Islet precursor cell (in vitro differentiated cells): ENCODE data around the gene LDB3.

Experiments
- DNase-seq: peaks from one replicate; pipeline ENCODE4 v3.0.0-alpha.2; 2018

LDB3 gene

DNA sequence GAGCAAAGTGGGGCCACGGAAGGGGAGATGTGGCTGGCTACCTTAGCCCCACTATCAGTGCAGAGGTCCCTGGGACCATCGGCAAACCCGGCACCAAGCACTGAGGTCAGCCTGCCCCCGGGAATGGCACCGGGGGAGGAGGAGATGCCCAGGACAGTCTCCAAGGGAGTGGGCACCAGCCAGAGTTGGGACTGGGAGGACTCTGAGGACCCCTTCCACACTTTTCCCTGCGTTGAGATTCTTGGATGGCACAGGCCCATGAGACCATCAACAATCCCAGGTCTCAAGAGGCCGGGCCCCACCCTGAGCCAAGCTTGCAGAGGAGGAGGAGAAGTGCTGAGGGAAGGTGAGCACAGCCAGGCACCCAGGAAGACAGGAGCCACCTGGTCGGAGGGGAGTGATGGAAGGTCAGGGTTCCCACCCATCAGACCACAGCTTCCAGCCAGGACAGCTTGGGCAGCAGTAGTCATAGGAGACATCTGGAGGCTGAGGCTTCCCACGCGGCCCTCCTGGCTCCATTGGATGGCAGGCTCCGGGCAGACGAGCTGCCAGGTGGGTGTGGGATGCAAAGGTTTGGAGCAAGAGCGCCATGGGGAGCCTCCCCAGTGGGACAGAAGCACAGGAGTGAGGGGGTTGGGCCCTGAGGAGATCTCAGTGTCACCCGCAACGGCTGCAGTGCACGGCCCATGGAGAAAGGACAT, 16.5 kb upstream of the LDB3 start:
- peak; percentile 46 for DNase-seq

DNA sequence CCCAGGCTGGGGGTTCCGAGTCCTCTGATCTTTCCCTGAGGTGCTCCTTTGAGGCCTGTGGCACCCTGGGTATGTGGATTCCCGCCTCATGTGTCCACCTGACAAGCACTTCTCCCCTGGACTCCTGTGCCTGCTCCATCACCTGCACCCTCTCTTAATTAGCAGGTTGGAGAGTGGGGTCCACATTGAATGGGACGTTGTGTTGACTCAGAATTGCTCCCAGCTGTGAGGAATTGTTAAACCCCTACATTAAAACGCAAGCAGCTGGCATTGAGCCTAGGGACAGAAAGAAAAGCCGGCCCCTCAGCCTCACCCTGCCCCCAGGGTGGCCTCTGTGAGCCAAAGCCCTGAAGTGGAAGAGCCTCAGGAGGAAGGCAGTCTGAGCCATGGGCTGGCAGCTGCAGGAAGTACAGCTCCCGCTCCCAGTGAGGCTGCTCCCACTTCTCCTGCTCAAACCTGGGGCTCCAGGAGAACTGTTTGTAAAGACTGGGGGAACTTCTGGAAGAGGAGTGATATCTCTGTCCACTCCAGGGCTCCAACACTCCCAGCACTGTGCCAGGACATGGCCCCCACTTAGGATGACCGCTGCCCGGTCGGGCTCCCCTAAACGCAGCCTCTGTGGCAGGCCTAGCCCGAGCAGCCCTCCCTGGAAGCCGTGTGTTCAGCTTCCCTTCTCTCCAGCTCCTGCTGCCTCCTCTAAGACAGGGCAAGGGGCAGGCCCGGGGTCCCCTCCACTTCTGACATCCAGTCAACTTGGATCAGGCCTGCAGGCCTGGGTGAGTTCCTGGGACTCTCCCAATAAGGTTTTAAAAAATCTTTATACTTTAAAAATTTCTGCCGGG, 15.7 kb upstream of the LDB3 start:
- peak; percentile 38 for DNase-seq

DNA sequence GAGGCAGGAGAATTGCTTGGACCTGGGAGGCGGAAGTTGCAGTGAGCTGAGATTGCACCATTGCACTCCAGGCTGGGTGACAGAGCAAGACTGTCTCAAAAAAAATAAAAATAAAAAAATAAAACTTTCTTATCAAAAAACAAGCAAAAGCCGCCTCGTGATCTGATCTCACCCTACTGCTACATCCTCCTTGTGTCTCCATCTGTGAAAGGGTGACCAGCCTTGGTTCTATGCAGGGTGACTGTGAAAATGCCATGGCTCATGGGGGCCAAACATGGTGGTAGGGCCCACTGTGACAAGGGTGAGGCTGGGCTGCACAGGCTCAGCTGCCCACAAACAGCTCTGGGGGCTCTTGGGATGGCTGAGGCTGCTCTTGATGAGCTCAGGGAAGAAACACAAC, 14.9 kb upstream of the LDB3 start:
- DNase-seq = peak; percentile 34

DNA sequence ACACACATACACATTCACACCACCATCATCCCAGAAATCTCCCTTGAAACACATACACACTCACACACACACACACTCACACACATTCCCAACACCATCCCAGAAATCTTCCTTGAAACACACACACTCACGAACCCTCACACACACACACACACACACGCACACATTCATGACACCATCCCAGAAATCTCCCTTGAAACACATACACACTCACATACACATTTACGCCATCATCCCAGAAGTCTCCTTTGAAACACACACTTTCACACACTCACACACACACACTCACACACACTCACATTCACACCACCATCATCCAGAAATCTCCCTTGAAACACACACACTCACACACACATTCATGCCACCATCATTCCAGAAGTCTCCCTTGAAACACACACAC, 14.3 kb upstream of the LDB3 start:
- no peak for DNase-seq

DNA sequence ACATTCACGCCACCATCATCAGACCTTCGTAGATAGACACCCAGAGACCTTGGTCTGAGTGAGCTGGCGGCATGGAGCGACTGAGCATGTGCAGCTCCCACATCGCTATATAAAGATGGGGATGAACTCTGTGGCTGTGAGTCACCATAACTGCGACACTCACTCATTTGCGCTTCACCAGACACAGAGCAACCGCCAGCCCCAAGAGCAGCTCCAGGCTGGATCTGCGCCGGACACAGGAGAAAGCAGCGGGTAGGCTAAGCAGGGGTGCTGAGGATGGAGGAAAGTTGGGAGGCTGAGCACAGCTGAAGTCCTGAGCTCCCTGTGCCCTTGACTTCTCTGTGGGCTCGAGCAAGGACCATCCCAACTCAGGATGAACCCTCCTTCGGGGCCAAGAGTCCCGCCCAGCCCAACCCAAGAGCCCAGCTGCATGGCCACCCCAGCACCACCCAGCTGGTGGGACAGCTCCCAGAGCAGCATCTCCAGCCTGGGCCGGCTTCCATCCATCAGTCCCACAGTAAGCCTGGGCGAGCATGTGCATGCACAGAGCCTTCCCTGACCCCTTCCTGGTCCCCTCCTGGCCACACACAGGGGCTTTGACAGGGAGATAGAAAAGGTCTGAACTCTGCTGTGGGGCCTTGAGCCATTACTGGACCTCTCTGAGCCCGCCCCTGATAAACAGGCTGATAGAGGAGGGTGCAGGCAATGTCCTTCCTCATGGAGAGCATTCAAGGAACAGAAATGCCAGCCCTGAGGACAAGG, 13.7 kb upstream of the LDB3 start, which contains the start of gene OPN4:
Gene OPN4, plus strand, starts transcription at position 137 of the 762 bp plus-strand sequence. Its CDS starts 237 bp downstream, at position 374.
- peak; percentile 50 for DNase-seq

DNA sequence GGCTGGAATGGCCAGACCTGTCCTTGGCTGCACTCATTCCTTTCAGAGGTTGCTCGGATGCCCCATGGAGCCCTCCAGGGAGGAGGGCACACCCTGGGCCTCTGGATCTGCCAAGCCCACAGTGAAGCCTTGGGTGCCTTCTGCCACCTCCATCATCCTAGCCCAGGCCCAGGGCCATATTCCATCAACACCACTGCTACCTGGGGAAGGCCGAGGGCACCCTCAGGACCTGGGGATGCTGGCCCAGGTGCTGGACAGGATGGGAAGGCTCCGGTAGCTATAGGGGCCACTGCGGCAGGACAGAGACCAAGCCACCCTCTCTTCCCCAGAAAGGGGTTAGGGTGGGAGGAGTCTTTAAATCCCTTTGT, 13.2 kb upstream of the LDB3 start:
- peak; percentile 29 for DNase-seq

DNA sequence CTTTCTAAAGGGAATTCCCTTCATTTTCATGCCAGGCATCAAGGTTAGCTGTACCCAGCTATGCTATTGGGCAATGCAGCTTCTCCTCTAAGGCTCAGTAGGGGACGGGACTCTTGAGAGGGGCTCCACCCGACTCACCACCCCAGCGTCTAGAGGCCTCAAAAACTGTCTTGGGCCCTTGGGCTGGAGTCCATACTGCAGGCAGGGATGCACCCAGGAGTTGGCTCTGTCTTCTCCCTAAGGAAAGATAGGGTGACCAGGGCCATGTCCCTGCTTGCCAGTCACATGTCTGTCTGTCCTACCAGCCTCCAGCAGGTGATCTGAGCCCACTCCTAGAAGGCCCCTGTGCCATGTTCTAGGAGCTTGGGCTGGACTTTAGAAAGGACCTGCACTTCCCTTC, 12.7 kb upstream of the LDB3 start:
- DNase-seq = peak; percentile 44

DNA sequence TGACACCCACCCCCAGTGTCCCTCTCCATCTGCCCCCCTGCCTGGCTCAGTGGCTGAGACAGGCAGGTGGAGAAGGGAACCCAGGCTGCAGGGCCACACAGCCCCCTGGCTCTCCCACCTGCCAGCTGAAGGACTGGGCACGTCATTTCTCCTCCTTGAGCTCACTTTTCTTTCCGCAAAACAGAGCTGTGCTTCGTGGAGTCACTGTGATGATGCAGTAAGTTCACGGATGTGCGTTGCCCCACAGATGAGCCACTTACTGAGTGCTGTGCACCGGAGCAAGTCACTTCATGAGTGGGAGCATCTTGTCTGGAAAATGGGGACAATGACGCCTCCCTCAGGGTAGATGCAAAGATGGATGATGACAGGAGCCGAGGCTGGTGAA, 11.3 kb upstream of the LDB3 start:
- no peak for DNase-seq

DNA sequence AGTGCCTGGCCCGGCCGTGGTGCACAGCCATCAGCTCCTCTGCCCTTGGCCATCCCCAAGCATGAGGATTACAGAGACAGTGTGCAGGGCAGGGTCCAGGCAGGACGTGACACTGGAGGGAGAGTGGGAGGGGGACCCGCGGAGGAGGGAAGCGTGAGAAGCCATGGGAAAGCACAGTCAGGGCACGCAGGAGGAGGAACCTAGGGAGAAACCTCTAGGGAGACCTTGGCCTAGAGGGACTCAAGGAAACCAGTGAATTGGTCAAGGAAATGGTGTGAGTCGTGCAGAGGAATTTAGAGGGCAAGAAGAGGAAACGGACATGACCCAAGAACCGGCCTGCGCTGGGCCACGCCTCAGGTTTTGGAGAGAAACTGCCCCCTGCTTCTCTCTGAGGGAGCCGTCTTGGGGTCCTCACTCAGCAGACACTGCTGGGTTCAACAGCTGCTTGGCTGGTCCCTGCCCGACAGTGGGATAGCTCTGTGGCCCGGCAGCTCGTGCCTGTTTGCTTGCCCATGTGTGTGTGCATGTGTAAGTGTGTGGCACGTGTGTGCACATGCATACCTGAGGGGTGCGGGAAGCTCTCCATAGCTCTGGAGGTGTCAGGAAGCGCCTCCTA, 10.8 kb upstream of the LDB3 start:
- peak; percentile 51 for DNase-seq

DNA sequence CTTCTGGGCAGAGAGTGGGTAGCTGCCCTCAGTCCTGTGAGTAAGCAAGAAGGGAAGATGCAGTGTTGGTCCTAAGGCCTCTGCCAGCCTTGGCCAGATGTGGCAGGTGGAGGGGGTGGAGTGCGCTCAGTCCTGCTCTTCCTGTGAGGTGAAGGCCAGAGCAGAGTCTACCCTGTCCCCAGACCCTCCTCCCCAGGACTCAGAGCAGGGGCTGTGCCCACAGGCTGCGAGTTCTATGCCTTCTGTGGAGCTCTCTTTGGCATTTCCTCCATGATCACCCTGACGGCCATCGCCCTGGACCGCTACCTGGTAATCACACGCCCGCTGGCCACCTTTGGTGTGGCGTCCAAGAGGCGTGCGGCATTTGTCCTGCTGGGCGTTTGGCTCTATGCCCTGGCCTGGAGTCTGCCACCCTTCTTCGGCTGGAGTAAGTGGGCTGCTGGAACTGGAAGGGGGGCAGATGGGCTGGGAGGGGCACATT, 10.0 kb upstream of the LDB3 start:
- DNase-seq = peak; percentile 48

DNA sequence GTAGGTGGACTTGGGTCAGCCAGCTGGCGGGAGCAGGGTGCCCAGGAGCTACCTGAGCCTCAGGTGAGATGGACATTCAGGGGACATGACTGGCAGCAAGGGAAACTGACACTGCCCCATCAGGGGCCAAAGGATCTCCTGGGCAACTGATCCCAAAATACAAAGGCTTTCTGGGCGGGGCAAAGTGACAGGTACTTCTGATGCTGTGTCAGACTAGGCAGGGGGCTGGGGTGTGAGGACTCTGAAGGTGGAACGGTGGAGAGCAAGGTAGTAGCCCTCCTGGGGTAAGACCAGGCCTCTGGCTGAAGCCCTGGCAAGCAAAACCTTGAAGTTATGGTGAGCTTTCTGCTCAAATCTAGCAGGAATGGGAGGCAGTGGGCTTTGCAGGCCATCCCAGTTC, 9.6 kb upstream of the LDB3 start:
- peak; percentile 49 for DNase-seq

DNA sequence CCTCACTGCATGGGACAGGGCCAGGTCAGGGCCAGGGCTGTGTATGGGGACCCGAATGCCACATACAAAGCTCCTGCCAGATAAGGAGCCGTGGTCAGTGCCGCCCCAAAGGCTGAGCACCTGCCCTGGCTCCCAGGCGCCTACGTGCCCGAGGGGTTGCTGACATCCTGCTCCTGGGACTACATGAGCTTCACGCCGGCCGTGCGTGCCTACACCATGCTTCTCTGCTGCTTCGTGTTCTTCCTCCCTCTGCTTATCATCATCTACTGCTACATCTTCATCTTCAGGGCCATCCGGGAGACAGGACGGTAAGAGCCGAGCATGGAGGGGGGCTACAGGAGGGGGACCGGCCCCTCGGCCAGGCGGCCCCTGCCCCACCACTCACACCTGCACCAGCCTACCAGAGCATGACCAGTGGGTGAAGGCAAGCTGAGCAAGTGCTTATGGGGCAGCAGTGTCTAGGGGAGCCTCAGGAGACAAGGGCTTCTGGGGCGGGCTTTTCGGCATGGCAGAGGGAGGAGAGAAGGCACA, 9.1 kb upstream of the LDB3 start:
- peak; percentile 49 for DNase-seq

DNA sequence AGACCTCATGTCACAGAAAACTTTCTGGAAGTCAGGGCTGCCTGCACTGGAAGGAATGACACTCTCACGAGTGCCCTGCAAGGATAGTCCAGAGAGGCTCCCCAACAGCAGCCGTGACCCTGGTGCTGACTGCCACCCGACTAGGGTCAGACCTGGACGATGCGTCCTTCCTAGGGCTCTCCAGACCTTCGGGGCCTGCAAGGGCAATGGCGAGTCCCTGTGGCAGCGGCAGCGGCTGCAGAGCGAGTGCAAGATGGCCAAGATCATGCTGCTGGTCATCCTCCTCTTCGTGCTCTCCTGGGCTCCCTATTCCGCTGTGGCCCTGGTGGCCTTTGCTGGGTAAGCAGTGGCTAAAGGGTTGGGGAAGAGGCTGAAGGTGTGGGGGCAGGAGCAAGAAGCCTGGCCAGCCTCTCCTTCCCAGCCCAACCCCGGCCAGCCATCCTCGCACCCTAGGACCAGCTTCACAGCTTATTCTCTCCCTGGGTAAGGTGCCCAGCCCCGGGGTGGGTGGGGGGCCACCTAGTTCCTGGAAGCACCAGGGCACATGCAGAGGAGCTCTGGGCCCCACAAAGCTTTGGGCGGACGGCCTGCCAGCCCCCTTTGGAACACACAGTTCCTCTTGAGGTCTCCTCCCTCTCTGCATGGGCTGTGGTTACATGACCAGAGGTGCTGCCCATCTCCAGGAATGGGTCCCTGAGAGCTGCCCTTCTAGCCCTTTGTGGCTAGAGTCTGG, 8.4 kb upstream of the LDB3 start:
- peak; percentile 50 for DNase-seq

DNA sequence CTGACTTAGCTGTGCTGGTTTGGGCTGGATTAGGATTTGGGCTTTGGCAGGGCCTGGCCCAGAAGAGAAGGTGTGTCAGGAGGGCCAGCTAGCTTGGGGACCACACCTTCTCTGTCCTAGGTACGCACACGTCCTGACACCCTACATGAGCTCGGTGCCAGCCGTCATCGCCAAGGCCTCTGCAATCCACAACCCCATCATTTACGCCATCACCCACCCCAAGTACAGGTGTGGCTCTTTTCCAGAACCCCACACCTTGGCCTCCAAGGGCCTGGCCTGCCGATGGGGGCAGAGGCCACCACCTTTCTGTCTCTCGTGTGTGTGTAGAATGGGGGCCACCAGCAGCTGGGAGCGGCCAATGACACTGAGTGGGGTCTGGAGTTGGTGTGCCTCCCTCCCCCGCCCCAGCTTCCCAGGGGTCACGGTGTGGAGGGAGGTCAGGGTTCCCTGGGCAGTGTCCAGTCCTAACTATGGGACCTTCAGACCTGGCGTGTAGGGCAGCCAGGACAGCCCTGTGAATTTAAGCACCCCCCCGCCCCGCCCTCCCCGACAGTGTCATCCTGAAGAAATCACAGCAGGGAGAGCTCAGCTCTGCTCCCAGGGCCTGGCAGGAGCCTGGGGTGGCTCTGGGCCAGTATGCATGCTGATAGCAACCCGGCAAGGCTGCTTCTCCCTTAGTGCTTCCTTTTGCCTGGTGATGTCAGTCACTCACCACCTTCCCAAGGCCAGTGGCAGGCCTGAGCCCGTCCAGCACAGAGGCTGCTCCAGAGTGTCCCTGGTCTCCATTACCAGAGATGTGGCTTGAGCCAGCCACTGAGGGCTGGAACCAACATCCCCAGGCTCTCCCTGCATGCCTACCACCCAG, 6.9 kb upstream of the LDB3 start:
- peak; percentile 50 for DNase-seq

DNA sequence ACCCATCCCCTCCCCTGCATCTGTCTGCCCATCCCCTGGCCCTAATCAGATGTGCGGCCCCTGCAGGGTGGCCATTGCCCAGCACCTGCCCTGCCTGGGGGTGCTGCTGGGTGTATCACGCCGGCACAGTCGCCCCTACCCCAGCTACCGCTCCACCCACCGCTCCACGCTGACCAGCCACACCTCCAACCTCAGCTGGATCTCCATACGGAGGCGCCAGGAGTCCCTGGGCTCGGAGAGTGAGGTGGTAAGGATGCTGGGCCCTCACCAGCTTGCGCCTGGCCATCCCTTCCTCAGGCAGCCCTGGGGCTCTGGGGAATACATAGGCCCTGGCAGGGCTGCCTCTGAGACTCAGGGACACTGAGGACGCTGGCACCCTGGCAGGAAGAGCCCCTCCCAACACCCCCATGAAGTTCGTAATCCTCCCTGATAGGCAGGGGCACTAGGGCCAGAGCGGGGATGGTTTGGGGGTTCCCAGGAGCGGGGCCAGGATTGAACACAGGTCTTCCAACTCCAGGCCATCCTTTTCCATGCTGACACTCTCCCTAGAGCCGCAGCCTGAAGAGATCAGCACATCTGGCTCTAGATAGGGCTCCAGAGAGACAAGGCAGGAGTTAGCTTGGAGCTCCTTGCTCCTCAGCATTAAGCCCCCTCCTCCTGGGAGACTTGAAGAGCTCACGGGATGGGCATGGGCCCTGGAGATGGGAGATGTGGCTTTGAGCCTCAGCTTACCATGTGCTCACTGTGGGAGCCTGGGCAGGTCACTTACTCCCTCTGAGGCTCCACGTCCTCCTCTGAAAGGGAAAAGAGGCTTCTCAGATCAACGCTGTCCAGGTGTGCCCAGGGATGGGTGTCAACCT, 5.9 kb upstream of the LDB3 start:
- no peak for DNase-seq

DNA sequence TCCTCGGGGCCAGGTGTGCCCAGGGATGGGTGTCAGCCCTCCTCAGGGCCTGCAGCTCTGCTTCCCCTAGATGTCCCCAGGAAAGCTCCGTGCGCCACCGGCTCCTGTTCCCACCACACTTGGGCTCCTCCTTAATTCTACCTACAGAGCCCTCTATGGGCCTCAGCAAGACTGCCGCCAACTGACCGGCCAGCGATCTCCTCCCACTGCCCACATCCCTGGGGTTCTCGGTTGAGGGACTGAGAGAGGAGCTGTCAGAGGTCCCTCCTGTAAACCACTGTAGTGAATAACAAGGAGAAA, 5.3 kb upstream of the LDB3 start:
- DNase-seq = no peak

DNA sequence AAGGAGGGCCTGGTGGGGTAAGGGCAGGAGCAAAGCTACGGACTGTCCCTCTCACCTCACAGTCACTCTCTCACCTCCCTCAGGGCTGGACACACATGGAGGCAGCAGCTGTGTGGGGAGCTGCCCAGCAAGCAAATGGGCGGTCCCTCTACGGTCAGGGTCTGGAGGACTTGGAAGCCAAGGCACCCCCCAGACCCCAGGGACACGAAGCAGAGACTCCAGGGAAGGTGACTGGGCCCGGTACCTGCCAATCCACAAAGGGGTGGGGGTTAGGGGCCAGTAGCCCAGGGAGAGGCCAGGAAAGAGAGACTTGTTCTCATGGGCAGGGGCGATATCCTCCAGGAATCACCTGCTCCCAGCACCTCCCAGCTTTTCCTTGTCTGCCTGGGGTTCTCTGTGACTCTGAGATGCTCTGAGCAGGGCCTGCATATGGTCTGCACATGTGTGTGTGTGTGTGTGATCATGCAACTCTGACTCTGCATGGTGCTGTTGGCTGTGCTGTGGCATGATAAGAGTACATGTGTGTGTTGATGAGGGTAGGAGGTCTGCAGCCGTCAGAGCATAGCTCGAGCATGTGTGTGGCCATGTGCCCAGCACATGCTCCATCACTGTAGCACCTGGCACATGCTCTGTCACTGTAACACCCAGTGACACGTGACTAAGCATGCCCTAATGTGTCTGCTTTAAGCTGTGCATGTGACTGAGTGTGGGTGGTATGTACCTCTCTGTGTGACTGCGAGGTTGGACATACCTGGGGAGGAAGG, 4.6 kb upstream of the LDB3 start:
- no peak for DNase-seq

DNA sequence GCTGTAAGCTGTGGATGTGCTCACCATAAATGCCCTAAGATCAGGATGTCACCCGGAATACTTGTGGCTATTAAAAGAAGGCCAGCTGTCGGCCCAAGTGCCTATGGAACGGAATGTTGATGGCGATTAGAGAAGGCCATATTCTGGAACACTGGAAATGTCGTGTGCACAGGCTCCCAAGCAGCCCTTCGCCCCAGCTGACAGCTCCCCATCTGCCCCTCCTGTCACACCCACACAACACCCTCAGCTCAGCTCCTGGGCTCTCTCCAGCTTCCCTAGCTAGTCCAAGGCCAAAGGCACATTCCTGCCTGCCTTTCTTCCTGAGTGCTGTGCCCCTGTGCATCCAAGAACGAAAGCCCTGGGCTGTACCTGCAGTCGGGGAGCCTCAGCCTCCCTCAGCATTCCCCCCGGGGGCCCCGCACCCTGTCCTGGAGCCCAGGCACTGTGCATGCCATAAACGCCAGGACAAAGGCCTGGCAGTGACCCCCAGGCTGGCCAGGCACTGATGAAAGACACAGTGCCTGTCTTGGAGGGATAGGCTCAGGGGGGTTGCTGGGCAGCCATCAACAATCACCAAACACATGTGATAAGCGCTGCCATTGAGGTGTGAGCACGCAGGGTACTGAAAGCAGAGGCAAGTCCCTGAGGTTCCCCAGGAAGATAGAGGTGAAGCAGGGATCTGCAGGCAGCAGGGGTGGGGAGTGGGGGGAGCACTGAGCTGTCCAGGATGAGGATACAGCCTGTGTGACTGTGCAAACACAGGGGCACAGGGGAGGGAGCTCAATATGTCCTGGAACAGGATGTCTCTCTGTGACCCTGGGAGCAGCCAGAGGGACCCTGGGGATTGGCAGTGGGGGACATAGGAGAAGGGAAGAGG, 3.7 kb upstream of the LDB3 start:
- DNase-seq = no peak
